ENCODE measurements around the gene NEK6.

DNA sequence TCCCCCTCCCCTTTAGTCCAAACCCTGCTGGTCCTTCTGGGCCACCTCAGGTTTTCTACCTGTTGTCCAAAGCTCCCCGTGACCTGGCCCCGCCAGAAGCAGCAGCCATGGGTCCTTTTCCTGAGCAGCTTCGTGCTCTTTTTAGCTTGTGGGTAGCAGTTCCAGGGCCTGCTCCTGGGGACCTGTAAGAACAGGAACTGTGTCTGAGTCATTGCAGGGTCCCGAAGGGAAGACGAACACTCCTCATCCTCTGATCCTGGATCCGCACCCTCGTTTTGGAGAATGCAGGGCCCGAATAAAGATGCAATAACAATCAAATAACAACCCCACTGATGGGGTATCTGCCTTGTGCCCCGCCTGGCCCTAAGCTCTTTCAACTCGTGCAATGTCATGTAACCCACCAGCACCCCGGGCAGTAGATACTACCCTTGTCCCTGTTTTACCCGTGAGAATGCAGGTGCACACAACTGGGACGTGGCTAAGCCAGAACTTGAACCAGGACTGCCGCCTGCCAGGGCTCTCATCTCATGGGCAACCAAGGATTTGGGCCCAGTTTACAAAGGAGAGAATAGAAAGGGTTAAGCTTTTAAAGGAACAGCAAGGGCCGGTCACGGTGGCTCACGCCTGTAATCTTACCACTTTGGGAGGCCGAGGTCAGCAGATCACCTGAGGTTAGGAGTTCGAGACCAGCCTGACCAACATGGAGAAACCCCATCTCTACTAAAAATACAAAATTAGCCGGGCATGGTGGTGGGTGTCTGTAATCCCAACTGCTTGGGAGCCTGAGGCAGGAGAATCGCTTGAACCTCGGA lies 33.2 kb downstream of the NEK6 start:
- TF ChIP-seq, protein P1, sequence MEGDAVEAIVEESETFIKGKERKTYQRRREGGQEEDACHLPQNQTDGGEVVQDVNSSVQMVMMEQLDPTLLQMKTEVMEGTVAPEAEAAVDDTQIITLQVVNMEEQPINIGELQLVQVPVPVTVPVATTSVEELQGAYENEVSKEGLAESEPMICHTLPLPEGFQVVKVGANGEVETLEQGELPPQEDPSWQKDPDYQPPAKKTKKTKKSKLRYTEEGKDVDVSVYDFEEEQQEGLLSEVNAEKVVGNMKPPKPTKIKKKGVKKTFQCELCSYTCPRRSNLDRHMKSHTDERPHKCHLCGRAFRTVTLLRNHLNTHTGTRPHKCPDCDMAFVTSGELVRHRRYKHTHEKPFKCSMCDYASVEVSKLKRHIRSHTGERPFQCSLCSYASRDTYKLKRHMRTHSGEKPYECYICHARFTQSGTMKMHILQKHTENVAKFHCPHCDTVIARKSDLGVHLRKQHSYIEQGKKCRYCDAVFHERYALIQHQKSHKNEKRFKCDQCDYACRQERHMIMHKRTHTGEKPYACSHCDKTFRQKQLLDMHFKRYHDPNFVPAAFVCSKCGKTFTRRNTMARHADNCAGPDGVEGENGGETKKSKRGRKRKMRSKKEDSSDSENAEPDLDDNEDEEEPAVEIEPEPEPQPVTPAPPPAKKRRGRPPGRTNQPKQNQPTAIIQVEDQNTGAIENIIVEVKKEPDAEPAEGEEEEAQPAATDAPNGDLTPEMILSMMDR (IDR thresholded peaks at IDR 0.05; ENCODE audit: low read depth, low read length) = no peak
- TF ChIP-seq POLR2A (IDR thresholded peaks at IDR 0.05; ENCODE audit: extremely low read depth, insufficient read length) = no peak
- TF ChIP-seq, protein P2, sequence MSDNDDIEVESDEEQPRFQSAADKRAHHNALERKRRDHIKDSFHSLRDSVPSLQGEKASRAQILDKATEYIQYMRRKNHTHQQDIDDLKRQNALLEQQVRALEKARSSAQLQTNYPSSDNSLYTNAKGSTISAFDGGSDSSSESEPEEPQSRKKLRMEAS (IDR thresholded peaks at IDR 0.05; ENCODE audit: low read depth, low read length) = no peak
- no peak for TF ChIP-seq MYC (IDR thresholded peaks at IDR 0.05; ENCODE audit: low read depth, low read length)

Measured in NB4 (cell line).